Forelimb muscle (tissue), 1 donor: ENCODE measurements around the gene PIGO. TPM values are rescaled to one million over a fixed set of nuclear protein-coding genes. Genes with fewer than 3 reads are reported as not detected.
A peak's percentile ranks its signal among the peaks of the same experiment; 100 is the strongest.

Source experiments
- DNase-seq: peaks from one replicate; pipeline ENCODE4 v3.0.0-alpha.2; 2013; ENCODE audit warnings: low read depth
- polyA plus RNA-seq: library from polyadenylated mRNA; unstranded; fragments of 120-200 nt; gene quantifications from one replicate; pipeline ENCODE4 v1.2.1, GENCODE V29; 2013; ENCODE audit not compliant: insufficient read length

Gene PIGO
- polyA plus RNA-seq, 1 donor = 11.2 TPM

DNA sequence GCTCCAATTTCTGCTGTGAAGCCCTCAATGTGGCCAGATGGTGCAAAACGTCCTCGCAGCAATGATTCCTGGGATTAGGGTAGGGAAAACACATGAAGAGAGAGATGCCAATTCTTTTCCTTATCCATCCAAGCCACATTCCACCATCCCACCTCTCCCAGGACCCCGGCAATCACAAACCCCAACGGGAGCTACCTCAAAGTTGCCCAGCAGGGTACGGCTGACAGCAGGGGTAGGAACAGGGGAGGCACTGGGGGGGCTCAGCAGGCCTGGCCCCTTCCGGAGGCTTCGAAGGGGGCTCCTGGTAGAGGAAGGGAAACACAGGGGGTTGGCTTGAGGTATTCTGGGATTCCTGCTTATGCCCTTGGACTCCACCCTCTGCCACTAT is 9.9 kb upstream of the PIGO start:
- no peak for DNase-seq

DNA sequence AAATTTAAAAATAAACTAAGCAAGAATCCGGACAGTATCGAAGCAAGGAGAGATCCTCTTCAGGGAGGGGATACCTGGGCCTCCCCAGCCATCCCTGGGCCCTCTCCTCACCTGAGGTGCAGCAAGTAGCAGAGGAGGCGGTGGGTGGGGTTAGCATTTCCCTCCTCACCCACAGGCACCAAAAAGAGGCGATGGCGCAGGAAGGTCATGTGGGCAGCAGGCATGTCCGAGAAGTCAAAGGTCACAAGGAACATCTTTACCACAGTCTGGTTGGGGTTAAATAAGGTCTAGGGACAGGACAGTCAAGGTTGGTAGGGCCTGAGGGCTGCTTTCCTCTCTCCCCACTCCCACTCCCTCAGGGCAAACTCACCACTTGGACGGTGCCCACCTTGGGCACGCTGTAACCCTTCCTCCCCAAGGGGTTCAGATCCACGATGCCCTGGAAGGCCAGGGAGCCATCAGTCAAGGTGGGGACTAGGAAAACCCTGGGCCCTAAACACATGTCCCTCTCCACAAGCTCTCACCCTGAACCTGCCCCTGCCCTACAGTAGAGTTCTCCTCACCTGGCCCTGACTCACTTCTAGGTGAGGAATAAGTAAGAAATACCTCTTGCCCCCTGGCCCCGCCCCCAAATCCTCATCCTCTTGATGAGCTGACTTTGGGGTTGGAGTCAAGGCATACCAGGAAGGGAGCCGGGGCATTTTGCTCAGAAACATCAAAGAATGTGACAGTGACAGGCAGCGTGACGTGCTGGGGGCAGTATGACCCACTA is 9.4 kb upstream of the PIGO start:
- no peak for DNase-seq

DNA sequence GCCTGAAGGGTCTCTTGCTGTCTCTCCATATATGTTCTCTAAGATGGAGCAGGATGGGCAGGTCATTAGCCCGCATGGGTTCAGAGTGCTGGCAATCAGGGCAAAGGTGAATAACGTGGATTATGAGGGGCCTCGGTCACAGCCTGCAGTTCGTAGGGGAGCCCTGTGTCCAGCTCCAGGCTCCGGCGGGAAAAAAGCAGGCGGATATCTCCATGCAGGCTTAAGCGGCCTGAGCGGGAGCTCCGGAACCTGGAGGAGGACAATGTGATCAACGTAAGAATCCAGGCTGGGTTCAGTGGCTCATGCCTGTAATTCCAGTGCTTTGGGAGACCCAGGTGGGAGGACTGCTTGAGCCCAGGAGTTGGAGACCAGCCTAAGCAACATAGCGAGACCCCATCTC is 8.7 kb upstream of the PIGO start:
- no peak for DNase-seq

DNA sequence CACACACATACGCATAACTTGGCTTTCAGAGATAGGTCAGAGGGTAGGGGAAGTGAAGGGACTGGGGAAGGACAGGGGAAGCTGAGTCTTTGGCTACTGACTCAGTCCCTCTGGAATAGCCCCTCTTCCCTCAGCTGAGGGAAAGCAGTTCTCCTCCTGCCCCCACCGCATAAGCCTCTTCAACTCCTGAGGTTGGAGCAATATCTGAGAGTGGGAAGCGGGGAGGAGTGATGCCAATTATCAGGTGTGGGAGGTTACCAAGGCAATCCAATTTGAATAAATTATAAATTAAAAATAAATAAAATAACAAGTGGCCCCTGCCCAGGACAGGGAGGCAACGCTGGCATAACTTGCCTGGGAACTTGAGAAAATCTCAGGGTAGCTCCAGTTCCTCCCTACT is 8.2 kb upstream of the PIGO start:
- no peak for DNase-seq

DNA sequence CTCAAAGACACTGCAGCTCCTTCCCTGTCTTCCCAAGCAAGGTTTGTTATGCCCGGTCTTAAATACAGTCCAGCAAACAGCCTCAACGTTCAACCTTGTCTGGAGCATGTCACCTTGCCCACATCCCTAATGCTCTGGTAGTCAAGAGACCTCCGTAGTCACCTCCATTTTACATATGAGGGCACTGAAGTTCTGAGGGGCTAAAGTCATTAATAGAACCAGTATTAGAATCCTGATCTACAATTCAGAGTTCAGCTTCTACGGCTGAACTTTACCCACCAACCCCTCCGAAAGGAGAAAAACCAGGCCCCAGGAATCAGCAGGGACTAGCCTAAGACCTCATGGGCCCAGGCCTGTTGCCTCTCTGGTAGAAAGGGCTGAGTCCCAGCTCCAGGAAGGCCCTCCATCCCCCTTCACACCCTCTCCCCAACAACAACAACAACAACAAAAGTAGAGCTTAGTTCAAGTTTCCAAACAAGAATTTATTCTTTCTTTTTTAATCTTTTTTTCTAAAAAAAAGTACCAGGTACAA is 7.3 kb upstream of the PIGO start:
- DNase-seq = no peak

DNA sequence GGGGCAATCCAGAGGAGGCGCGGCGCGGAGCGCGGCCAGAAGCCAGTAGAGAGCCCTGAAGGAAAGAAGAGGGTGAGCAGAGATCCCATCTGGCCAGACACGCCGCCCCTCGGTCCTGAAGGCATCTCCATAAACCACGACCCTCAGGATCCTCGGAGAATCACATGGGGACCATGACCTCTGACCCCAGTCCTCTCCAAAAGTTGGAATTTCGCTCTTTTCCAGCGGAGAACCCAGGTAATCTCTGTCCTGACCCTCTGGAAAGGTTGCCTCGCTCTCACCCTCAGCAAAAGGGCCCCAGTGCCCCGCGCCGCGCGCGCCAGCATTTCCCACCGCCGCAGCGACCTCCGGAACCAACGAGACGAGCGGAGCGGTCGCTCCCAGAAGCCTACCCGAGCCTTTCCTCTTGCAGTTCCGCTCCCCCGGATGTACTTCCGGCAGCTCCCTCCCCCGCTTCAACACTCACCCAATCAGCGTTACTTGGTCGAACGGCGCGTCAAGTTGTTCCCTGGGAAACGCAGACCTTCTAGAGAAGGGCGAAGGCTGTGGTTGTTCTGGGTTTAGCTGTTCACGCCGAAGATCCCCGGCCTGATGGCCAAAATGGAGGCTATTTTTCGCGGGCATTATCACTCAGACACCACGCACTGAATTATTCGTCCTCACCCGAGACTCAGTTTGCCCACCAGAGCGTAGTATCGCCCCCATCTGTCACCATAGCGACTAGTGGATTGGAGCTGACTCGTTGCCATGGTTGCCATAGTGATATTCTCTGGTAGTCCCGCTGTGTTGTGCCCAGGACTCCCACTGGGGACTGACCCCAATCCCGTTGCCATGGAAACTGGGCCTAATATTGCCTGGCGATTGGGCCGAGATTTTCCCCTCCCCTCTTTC is 6.6 kb upstream of the PIGO start, which contains the start of gene STOML2:
Gene STOML2 (minus strand): TSS at position 363 of the 891 bp plus-strand sequence. CDS start 37 bp downstream, at position 326.
- peak; percentile 88 for DNase-seq

DNA sequence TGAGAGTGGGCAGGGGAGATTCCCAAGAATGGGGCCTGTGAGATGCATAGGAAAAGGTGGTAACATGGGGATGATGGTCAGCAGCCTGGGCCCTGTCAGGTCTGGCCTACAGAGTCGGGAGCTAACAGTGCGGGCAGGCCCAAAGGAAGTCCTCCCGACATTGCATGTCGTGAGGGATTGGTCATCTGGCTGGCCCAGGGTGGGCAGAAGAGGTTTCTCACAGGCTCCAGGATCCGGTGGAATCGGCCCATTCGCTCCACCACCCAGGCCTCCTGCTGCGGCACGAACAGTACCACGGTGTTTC is 6.0 kb upstream of the PIGO start:
- DNase-seq = no peak

DNA sequence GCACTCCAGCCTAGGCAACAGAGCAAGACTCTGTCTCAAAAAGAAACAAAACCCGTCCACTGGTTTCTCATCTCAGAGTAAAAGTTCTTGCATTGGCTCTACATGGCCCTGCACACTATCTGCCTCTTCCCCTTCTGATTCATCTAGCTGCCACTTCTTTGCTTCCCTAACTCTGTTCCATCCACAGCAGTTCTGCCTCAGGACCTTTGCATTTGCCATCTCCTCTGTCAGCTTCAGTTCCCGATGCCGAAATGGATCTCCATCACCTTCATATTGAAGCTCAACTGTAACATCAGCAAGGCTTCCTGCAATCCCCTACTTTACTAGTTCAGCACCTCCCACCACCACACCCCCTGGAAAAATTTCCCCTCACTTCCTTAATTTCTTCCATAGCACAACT is 1.2 kb upstream of the PIGO start:
- DNase-seq = no peak

DNA sequence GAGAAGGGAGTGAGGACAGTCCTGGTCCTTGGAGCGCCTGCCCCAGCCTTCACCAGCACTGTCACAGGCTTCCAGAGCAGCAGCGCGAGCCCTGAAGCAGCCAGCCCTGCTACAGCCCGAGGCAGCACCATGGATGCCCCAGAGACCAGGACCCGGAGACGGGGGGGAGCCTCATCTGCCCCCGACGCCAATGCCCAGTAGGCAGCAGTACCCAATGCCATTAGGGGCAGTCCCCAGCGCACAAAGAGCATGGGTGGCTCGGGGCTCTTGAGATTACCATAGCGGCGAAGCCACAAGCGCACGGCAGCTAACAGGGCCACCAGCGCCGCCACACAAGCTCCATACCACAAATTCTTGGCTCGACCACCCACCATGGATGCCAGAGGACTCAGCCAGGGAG is 4.9 kb downstream of the PIGO start:
- DNase-seq = no peak

DNA sequence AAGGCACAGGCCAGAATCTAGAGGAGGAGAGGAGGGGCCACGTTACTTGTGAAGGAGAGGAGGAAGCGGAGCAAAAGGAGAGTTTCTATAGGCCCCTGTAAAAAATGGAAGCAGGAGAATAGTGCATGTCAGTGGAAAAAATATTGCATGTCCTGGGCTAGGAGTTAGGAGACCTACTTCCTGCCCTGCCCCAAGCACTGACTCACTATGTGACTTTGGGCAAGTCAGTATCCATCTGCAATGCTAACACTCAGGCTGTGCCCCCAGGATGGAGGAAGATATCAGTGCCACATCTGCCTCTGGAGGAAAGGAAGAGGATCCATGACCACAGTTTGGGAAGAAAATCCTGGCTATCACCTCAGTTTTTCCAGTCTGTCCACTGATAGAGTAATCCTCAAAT is 7.0 kb downstream of the PIGO start:
- no peak for DNase-seq

DNA sequence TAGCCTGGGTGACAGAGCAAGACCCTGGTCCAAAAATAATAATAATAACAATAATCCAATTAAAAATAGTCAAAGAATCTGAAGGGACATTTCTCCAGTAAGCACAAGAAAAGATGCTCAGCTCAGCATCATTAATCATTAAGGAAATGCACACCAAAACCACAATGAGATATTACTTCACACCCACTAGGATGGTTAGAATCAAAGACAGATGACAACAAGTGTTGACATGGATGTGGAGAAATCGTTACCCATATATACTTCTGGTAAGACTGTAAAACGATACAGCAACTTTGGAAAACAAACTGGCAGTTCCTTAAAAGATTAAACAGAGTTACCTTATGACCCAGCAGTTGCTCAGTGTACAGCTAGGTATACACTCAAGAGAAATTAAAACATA is 11.3 kb downstream of the PIGO start:
- DNase-seq = no peak

DNA sequence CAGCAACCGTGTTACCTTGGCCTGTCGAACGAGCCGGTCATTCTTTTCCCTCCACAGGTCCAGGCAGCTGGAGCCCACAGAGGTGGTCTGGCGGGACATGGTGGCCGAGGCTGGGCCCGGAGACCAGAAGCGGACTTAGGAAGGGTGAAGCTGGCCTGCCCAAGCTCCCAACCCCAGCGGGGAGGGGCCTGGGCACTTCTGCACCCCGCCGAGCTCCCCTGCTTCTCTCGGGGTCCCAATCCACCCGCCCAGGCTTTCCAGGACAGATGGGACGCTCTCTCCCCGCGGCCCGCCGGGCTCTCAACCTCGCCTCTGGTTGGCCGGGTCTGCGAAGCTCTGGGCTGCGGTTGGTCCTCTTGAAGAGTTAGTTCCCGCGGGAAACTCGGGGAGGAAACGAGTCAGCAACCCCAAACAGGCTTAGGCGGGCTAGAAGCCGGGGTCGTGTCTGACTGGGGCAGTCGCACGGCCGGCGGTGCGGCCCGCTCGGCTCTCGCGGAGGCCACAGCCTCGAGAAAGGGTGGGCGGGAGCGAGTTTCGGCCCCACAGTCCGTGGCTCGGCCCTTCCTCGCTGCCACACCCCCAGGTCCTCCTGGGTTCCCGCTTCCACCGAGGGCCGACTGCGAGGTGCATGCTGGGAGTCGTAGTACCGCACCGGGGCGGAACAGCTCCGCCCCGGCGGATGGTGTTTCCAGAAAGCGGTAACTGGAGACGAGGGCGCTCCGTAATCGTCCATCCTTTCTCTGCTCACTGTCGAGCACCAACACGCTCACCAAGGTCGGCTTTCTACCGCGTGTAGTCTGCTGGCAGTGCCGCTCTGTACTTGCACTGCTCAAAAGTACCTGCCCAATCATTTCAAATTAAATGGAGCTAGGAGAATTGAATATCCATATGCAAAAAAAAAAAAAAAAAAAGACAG is 16.7 kb downstream of the PIGO start, which contains the start of gene FANCG:
Gene FANCG (minus strand): TSS at position 517 of the 916 bp plus-strand sequence. CDS start 418 bp downstream, at position 99.
- peak; percentile 82 for DNase-seq

DNA sequence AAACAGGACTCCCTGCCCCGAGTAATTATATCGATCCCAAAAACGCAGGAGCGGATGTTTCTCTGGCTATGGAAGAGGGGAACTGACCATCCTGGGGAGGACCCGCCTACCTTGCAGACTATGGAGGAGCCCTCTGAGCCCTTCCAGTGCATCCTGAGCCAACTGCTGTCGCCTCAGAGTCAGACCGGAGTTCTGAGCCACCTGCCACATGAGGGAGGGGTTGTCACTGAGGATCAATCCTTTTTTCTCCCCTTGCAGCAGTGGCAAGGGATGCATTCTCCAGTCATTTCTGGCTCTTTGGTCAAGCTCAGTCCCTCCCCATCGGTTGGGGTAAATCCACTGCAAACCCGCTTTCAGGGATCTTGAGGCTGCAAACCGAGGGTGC is 17.4 kb downstream of the PIGO start:
- DNase-seq = no peak

DNA sequence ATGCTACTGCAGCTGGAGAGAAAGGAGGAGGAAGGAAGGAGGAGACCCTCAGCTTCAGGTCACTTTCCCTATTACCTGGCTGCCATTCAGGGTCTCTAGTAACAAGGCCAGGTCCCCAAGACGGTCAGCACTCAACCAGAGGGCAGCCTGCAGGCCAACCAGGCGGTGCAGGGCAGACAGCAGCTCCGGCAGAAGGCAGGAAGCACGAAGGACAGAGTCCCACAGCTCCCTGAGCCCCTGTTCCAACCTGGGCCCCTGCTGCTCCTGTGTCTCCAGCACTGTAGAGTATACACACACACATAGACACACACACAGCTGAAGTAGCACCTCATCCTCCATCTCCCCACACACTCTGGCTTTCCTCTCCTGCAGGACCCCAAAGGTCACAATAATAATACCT is 18.3 kb downstream of the PIGO start:
- DNase-seq = no peak

DNA sequence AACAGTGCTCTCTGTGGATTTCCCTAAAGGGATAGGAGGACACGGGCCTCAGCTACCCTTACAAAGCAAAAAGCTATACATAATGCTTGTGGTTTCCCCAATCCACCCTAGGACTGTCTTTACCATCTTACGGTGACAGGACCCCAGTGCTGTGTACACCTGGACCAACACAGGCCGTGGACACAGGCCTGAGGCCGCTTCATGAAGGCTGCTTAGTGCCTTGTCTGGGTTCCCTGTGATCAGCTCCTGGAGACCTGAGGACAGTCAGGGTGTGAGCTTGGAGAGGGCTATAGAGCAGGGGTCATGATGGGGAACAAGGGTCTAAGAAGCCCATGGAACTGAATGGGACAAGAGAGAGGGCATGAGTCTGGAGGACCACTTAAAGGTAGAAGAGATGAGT is 19.5 kb downstream of the PIGO start:
- DNase-seq = no peak

DNA sequence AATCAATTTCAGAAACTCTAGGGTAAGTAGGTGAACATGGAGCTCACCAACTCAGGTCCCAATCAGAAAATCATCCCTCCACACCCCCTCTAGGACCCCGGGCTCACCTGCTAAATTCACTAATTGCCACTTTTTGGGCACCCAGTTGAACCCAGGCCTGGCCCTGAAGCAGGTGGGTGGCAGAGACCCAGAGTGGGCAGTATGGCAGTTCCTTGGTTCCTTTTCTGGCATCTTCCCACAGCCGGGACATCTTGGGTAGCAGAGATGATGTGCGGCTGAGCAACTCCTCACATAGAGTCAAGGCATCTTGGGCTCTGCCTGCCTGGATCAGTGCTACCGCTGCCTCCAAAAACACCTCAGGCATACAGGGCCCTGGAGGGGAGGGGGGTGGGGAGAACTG is 21.0 kb downstream of the PIGO start:
- no peak for DNase-seq

DNA sequence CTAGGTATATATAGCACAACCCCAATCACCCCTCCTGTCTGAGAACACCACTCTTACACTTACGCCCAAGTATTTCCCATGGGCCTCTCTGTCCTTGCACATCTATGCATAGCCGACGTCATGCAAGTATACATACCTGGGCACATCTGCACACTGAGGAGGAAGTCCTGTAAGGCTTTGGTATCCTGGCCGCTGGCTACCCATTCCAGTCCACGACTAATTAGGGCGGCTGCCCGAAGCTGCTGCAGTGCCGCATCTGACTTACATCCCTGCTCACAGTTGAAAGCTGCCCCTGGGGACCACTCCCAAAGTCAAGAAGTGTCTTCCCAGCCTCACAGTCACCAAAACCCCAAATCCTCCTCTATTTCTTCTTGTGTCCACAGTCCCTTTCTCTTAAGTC is 21.6 kb downstream of the PIGO start:
- DNase-seq = no peak

DNA sequence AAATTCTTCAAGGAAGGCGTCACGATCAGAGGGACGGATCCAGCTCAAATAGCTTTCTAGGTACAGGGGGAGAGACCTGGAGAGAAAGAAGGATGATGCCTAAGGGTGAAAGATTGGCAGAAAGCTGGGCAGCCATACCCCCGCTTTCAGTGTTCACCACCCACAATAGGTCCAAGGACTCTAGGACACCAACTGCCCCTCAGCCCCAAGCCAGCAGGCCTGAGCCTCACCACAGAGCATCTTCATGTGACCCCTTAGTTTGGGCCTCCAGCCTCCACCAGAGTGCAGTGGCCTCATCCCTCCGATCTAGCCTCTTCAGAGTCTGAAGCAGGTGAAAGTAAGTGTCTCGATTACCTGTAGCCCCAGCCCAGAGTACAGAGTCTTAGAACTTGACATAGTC is 22.2 kb downstream of the PIGO start:
- no peak for DNase-seq

DNA sequence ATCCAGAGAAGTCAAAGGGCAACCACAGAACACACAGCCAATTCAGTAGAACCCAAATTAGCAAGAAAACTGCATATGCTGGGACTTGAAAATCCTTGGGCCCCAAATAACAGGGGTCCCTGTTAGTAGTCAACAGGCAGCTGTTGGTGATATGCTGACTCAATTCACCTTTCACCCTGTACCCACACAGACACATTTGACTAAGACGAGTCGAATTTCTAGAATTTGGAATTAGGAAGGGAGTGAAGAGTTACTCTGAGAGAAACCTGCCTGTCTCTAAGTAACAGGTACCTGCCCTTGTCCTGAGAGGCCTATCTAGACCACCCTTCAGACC is 23.1 kb downstream of the PIGO start:
- no peak for DNase-seq

DNA sequence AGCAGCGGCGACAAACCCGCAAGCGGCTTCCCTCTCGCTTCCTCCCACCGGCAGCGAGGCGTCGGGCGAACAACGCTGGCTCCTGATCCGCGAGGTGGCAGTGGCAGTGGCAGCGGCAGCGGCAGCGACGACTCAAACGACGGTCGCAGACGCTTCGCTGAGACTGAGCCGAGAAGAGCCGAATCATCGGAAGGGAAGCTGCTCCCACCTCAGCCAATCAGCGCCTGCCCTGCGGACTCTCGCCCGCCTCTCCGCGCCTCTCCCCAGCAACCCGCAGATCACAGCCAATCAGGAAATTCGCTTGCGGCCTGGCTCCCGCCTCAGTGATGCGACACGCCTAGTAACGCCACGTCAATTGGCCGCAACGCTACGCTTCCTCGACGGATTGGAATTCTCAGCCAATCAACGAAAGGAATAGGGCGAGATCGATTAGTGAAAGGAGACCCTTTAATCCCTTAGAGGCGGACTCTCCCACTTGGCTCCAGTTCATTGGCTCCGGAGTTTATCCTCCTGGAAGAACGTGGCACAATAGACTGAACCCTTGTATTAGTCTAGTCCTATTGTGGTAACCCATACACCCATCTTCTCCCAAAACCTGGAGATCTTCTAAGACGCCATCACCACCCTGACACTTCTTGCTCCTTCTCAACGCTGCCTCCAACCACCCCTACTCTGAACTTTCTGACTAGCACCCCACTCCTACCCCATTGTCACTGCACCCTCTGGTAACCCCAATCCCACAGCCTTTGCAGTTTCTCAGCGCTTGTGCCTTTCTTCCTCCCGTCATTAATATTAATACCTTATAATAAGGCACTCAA is 23.7 kb downstream of the PIGO start, which contains the start of gene VCP:
Gene VCP (minus strand): TSS at position 165 of the 818 bp plus-strand sequence. CDS start 272 bp downstream, outside the sequence.
- DNase-seq = peak; percentile 98
